Neuronal stem cell (in vitro differentiated cells): ENCODE data around the gene METTL8.

Experiments
- DNase-seq: peaks from one replicate; pipeline ENCODE4 v3.0.0-alpha.2; 2013; ENCODE audit warnings: low spot score
- H2AFZ ChIP-seq: one replicate; pipeline ENCODE4 v1.6.1; 2013; ENCODE audit warnings: mild to moderate bottlenecking, low read length, inconsistent platforms
- H2AK5ac ChIP-seq: 2 replicates; pipeline ENCODE4 v1.6.1; 2013; ENCODE audit warnings: low read depth, mild to moderate bottlenecking, inconsistent platforms, low read length, moderate library complexity, mixed read lengths
- H2BK120ac ChIP-seq: 2 replicates; pipeline ENCODE4 v1.6.1; 2013; ENCODE audit warnings: low read depth, mild to moderate bottlenecking, inconsistent platforms, low read length, moderate library complexity, mixed read lengths
- H2BK12ac ChIP-seq: one replicate; pipeline ENCODE4 v1.6.1; 2013; ENCODE audit warnings: low read length, inconsistent platforms
- H2BK15ac ChIP-seq: 2 replicates; pipeline ENCODE4 v1.6.1; 2013; ENCODE audit warnings: mild to moderate bottlenecking, low read length, inconsistent platforms, mixed read lengths
- H2BK5ac ChIP-seq: one replicate; pipeline ENCODE4 v1.6.1; 2013; ENCODE audit warnings: inconsistent platforms, mild to moderate bottlenecking, low read length, moderate library complexity
- H3K14ac ChIP-seq: one replicate; pipeline ENCODE4 v1.6.1; 2013; ENCODE audit warnings: low read length, inconsistent platforms
- H3K18ac ChIP-seq: 2 replicates; pipeline ENCODE4 v1.6.1; 2013; ENCODE audit warnings: low read length, inconsistent platforms
- H3K23ac ChIP-seq: 2 replicates; pipeline ENCODE4 v1.6.1; 2013; ENCODE audit warnings: low read depth, mild to moderate bottlenecking, mixed read lengths, low read length, inconsistent platforms; ENCODE audit not compliant: poor library complexity
- H3K27ac ChIP-seq: replicated peaks from 3 replicates; pipeline ENCODE4 v1.5.1; 2013; ENCODE audit warnings: low read length, inconsistent platforms
- H3K27me3 ChIP-seq, 3 experiments: 2 replicates each; pipeline ENCODE4 v1.6.1; 2013; ENCODE audit warnings: low read length in 3 of 3, mild to moderate bottlenecking in 2 of 3, inconsistent platforms in 1 of 3, low read depth in 1 of 3, mixed read lengths in 1 of 3, moderate library complexity in 1 of 3; ENCODE audit not compliant: control insufficient read depth in 3 of 3, insufficient read depth in 3 of 3
- H3K36me3 ChIP-seq, 2 donors: replicated peaks in 1 of 2; 2 replicates each; pipeline ENCODE4 v1.6.1; 2013; ENCODE audit warnings: low read length in 2 of 2; ENCODE audit not compliant: control insufficient read depth in 2 of 2, insufficient read depth in 2 of 2
- H3K4ac ChIP-seq: 2 replicates; pipeline ENCODE4 v1.6.1; 2013; ENCODE audit warnings: inconsistent platforms, mild to moderate bottlenecking, low read length, moderate library complexity
- H3K4me1 ChIP-seq, 2 donors: 1 replicate in 1 of 2; 2 replicates in 1 of 2; pipeline ENCODE4 v1.6.1; 2013; ENCODE audit warnings: low read length in 2 of 2, low read depth in 1 of 2; ENCODE audit not compliant: control insufficient read depth in 2 of 2, insufficient read depth in 1 of 2
- H3K4me2 ChIP-seq: one replicate; pipeline ENCODE4 v1.6.1; 2013; ENCODE audit warnings: mild to moderate bottlenecking, low read length, inconsistent platforms; ENCODE audit not compliant: insufficient read depth, poor library complexity, severe bottlenecking
- H3K4me3 ChIP-seq, 2 donors: 2 replicates each; pipeline ENCODE4 v1.5.1; 2013; ENCODE audit warnings: low read length in 2 of 2, mild to moderate bottlenecking in 2 of 2, inconsistent platforms in 1 of 2, moderate library complexity in 1 of 2
- H3K79me1 ChIP-seq: one replicate; pipeline ENCODE4 v1.6.1; 2013; ENCODE audit warnings: low read depth, mild to moderate bottlenecking, inconsistent platforms, low read length, moderate library complexity
- H3K9ac ChIP-seq: one replicate; pipeline ENCODE4 v1.6.1; 2013; ENCODE audit warnings: mild to moderate bottlenecking, low read depth, low read length, inconsistent platforms; ENCODE audit not compliant: poor library complexity
- H3K9me3 ChIP-seq, 2 donors: replicated peaks in 1 of 2; 2 replicates each; pipeline versions ENCODE3 to v1.6.1; 2013; ENCODE audit warnings: low read length in 2 of 2, mild to moderate bottlenecking in 2 of 2, inconsistent platforms in 1 of 2, low read depth in 1 of 2, mixed read lengths in 1 of 2, moderate library complexity in 1 of 2; ENCODE audit not compliant: control insufficient read depth in 2 of 2, insufficient read depth in 1 of 2
- H4K8ac ChIP-seq: one replicate; pipeline ENCODE4 v1.6.1; 2013; ENCODE audit warnings: low read depth, mild to moderate bottlenecking, inconsistent platforms, low read length, moderate library complexity
- H4K91ac ChIP-seq: one replicate; pipeline ENCODE4 v1.6.1; 2013; ENCODE audit warnings: low read length, low read depth, mild to moderate bottlenecking, inconsistent platforms; ENCODE audit not compliant: poor library complexity
- WGBS, 2 donors: extraction: QIAGEN DNeasy Blood & Tissue Kit; methylation state at CpG; one replicate each; pipeline ENCODE4 v1.1.7; 2013; ENCODE audit warnings: missing lambda C conversion rate in 2 of 2, mixed read lengths in 1 of 2; ENCODE audit not compliant: insufficient read length in 2 of 2, insufficient replicate concordance in 1 of 2; ENCODE audit errors: extremely low coverage in 2 of 2; 5-methylcytosine and 5-hydroxymethylcytosine counted together

Gene METTL8

DNA sequence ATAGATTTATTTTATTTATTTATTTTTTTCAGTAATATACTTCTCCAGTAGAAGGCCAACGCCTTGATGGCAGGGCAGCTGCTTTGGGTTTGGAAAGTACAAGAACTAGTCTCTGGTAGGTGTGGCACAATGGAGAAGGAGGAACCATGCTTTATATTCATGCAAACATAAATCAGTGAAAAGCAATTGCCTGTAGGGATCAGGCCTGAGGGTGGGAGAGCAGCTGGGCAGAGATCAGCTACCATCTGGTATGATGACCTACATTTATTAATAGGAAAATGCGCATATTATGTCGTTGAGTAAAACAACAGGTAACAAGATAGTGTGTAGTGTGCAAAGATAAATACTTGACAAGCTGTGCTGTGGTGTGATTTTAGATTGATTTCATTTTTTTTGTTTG lies 152.7 kb downstream of the METTL8 start:
- Histone ChIP-seq H3K4me2 (no peak overlapping the region), H3K79me1 (no peaks in the 10 kb centered on the region), H3K36me3 (no peaks in the 10 kb centered on the region), H4K91ac (no peak overlapping the region), H3K4me3 (no peak overlapping the region), H3K14ac (no peak overlapping the region), H2BK5ac (no peak overlapping the region), H2BK120ac (no peak overlapping the region), H3K4ac (no peak overlapping the region), H3K23ac (no peak overlapping the region), H2BK15ac (no peak overlapping the region), H3K27ac (no peak overlapping the region), H3K9ac (no peak overlapping the region), H2AK5ac (no peak overlapping the region), H3K27me3 (no peaks in the 10 kb centered on the region), H2AFZ (no peak overlapping the region), H4K8ac (no peak overlapping the region), H3K9me3 (no peaks in the 10 kb centered on the region), H2BK12ac (no peak overlapping the region), H3K4me1 (peaks cover 0 to 4% of the 10 kb centered on the region in 2 donors), H3K18ac (no peak overlapping the region)
- no peak for DNase-seq
- no CpG with 5 or more reads among the region's 3 CpGs for WGBS, 2 donors

DNA sequence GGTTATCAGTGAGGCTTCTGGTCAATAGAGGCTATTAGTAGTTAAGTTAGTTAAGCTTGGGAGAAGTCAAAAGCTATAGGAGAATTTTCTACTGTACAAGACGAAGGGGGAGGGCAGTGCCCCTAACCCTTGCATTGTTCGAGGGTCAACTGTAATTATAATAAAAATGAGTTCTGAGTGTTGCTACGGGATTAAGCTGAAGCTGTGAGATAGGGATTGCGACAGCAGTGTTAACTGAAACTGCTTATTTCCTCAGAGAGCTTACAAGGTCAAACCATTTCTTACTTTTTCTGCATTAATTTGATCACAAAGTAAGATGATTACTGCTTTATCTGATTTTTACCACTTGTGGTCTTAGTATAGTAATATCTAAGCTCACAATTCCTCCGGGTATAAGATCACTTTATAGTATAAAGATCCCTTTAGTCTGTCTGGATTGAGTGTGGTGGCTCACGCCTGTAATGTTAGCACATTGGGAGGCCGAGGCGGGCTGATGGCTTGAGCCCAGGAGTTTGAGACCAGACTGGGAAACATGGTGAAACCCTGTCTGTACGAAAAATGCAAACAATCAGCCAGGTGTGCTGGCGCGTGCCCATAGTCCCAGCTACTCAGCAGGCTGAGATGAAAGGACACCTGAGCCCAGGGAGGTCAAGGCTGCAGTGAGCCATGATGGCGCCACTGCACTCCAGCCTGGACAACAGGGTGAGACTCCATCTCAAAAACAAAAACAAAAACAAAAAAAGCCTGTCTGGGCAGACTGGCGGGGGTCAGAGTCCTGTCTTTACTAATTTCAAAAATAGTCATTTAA lies 153.6 kb downstream of the METTL8 start:
- no CpG with 5 or more reads among the region's 13 CpGs for WGBS, 2 donors
- H2AFZ ChIP-seq, result no peak overlapping the region
- no peak overlapping the region for H3K14ac ChIP-seq
- H3K23ac ChIP-seq, result no peak overlapping the region
- H2BK15ac ChIP-seq, result no peak overlapping the region
- H3K9me3 ChIP-seq, result no peaks in the 10 kb centered on the region
- no peak overlapping the region for H2BK120ac ChIP-seq
- H4K8ac ChIP-seq, result no peak overlapping the region
- no peaks in the 10 kb centered on the region for H3K27me3 ChIP-seq
- H4K91ac ChIP-seq, result no peak overlapping the region
- no peak for DNase-seq
- H3K4me2 ChIP-seq, result no peak overlapping the region
- no peaks in the 10 kb centered on the region for H3K79me1 ChIP-seq
- H3K27ac ChIP-seq, result no peak overlapping the region
- H3K9ac ChIP-seq, result peak overlapping the region; percentile 30
- no peak overlapping the region for H2AK5ac ChIP-seq
- no peak overlapping the region for H2BK5ac ChIP-seq
- no peak overlapping the region for H3K4me3 ChIP-seq
- H3K18ac ChIP-seq, result no peak overlapping the region
- no peak overlapping the region for H3K4ac ChIP-seq
- no peaks in the 10 kb centered on the region for H3K36me3 ChIP-seq
- H3K4me1 ChIP-seq, result peaks cover 0 to 4% of the 10 kb centered on the region in 2 donors
- peak overlapping the region; percentile 6 for H2BK12ac ChIP-seq

GRCh38 chr2:171274757-171275156 lies 159.0 kb downstream of the METTL8 start:
- Histone ChIP-seq H3K4me1 (no peaks in the 10 kb centered on the region), H3K23ac (no peak overlapping the region), H2AK5ac (no peak overlapping the region), H3K4ac (no peak overlapping the region), H4K8ac (no peak overlapping the region), H2BK5ac (no peak overlapping the region), H3K9ac (no peak overlapping the region), H2BK12ac (no peak overlapping the region), H2BK120ac (no peak overlapping the region), H2AFZ (no peak overlapping the region), H3K14ac (no peak overlapping the region), H3K27me3 (peaks cover 0 to 4% (median 0%) of the 10 kb centered on the region in 3 experiments), H3K79me1 (no peaks in the 10 kb centered on the region), H2BK15ac (no peak overlapping the region), H3K27ac (no peak overlapping the region), H4K91ac (no peak overlapping the region), H3K4me2 (no peak overlapping the region), H3K18ac (no peak overlapping the region), H3K9me3 (no peaks in the 10 kb centered on the region), H3K36me3 (no peaks in the 10 kb centered on the region), H3K4me3 (no peak overlapping the region)
- WGBS, 2 donors, result no CpG with 5 or more reads among the region's 2 CpGs
- DNase-seq, result no peak

DNA sequence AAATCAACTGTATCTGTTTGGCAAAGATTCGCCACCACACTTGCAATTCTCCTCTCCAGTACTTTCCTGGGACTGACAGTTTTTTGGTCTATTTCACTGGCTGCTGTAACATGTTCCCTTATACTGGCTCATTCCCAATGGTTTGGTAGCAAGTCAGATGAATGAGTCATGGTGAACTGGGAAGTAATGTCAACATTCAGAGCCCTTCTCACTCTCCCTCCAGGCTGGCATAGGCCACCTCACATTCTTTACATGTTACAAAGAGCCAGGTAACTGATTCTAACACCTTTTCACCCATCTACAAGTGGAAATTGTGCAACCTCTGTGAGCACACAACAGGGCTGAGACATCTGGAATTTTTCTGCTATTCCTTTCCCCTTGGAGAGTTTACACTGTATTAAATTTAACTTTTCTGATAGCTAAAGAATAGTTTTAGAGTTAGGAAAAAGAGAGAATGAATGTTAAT lies 161.8 kb downstream of the METTL8 start:
- Histone ChIP-seq H2BK12ac (no peak overlapping the region), H2BK120ac (no peak overlapping the region), H2BK5ac (no peak overlapping the region), H3K14ac (no peak overlapping the region), H3K4me3 (no peak overlapping the region), H4K8ac (no peak overlapping the region), H3K27me3 (peaks cover 0 to 4% (median 0%) of the 10 kb centered on the region in 3 experiments), H3K9ac (no peak overlapping the region), H3K4me2 (no peak overlapping the region), H2AFZ (no peak overlapping the region), H3K18ac (no peak overlapping the region), H3K36me3 (no peaks in the 10 kb centered on the region), H3K27ac (no peak overlapping the region), H2BK15ac (no peak overlapping the region), H3K4ac (no peak overlapping the region), H3K79me1 (no peaks in the 10 kb centered on the region), H4K91ac (no peak overlapping the region), H3K4me1 (peaks cover 4 to 8% of the 10 kb centered on the region in 2 donors), H3K23ac (no peak overlapping the region), H3K9me3 (no peaks in the 10 kb centered on the region), H2AK5ac (no peak overlapping the region)
- WGBS, 2 donors, result no CpG with 5 or more reads among the region's 1 CpG
- DNase-seq, result no peak
